Fibroblast of pulmonary artery (primary cell): ENCODE results near the gene ALK.

ENCODE experiments used
- DNase-seq: peaks from one replicate; pipeline ENCODE4 v3.0.0-alpha.2; 2010; ENCODE audit warnings: low read depth
- H3K4me3 ChIP-seq: replicated peaks from 2 replicates; pipeline ENCODE4 v1.5.1; 2011; ENCODE audit warnings: low read depth, mild to moderate bottlenecking, control low read depth, low read length, moderate library complexity
- CTCF ChIP-seq: IDR thresholded peaks from 2 replicates; pipeline ENCODE4 v1.5.1; 2011; ENCODE audit warnings: mild to moderate bottlenecking, control low read depth, low read length, inconsistent platforms; ENCODE audit errors: missing control alignments

The ALK gene

GRCh38 chr2:29616569-29616968 lies 304.8 kb downstream of the ALK start:
- no peak for DNase-seq
- TF ChIP-seq CTCF: no peak
- H3K4me3 ChIP-seq: no peak overlapping the region

DNA sequence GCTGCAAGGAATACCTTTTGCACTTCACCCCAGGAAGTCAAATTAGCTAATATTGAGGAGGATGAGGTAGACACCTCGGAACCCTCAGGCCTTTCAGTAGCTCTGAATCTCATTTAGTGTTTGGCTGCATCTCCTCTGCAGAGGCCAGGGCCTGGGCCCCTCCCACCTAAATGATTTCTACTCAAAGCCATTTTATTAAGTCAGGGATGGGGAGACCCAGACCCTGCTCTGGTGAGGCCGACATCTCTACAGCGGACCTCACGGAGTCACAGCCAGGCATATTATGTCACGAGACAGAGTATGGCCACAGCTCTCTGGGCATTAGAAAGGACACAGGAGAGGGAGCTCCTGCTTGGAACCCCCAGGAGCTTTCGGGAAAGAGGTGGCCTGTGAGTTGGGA lies 305.5 kb downstream of the ALK start:
- H3K4me3 ChIP-seq: no peak overlapping the region
- no peak for TF ChIP-seq CTCF
- DNase-seq: no peak

- DNase-seq: no peak
- H3K4me3 ChIP-seq: no peak overlapping the region
- TF ChIP-seq CTCF: no peak
These were observed 306.2 kb downstream of the ALK start for GRCh38 chr2:29615183-29615582.

DNA sequence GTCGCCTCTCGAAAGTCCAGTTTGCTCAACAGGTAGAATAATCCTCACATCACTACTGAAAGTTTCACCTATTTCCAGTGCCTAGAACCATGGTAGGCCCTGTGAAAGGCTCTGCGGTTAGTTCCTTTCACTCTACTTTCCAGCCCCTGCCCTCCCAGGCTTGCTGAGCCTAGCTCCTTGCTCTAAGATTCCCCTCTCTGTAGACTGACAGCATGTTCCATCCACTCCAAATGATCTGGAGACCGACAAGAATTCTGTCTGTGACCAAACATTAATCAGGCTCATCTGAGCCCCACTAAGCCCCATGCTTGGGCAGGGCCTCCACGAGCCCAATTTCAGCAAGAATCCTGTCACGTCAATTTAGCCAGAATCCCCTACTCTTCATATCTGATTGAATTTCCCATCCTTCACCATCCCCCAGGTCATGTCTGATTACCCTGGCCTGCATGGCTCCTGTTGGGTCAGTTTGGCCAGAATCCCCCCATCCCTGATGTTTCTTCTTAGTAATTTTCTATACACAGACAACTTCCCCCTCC lies 307.0 kb downstream of the ALK start:
- DNase-seq: no peak
- TF ChIP-seq CTCF: no peak
- no peak overlapping the region for H3K4me3 ChIP-seq

- DNase-seq: no peak
- no peak overlapping the region for H3K4me3 ChIP-seq
- no peak for TF ChIP-seq CTCF
These were observed 307.6 kb downstream of the ALK start for GRCh38 chr2:29613792-29614266.

GRCh38 chr2:29613067-29613466 lies 308.3 kb downstream of the ALK start:
- no peak for TF ChIP-seq CTCF
- H3K4me3 ChIP-seq: no peak overlapping the region
- DNase-seq: no peak

GRCh38 chr2:29612568-29612967 lies 308.8 kb downstream of the ALK start:
- H3K4me3 ChIP-seq: no peak overlapping the region
- DNase-seq: no peak
- TF ChIP-seq CTCF: no peak
